Stimulated activated CD8-positive, alpha-beta memory T cell treated with anti-CD3 and anti-CD28 coated beads, Interleukin-15, amount 100 ng/mL, for 1 hour (primary cell): Measurements from ENCODE around the gene ADGB.
"Not testable (repeated sequence)": the region's sequence is repeated elsewhere in the genome, so short reads cannot be mapped to it uniquely, and the experiment has no call there.

ENCODE experiments used
- DNase-seq: peaks from one replicate; pipeline ENCODE4 v3.0.0-alpha.2; 2020; ENCODE audit warnings: low read depth

The ADGB gene

DNA sequence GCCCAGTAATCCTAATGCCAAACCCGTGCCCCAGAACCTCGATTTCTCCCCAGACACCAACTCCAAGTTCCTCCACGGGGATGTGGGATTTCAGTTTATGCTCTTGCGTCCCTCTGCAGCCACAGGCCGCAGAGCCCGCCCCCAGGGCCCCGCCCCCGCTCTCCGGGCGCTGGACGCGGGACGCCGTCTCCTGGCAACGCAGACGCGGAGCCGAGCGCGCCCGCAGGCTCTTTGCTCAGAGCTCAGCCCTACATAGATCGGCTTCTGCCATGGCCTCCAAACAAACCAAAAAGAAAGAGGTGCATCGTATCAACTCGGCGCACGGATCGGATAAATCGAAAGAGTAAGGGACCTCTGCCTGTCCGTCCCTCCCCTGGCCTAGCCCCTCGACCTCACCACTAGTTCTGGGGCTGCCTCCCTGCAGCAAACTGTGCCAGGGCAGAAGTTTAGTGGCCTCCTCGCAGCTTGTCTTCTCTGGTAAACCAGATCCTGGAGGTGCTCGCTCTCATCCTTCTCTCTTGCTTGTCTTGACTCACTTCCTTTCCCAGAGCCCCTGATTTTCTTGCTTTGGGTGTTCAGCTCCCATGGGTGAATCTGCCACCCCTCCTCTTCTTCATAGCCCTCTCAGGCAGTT is at the start of gene ADGB:
TSS of gene ADGB (plus strand) at position 201 of the 634 bp plus-strand sequence. CDS start at position 270, 69 bp downstream.
- DNase-seq, result no peak

DNA sequence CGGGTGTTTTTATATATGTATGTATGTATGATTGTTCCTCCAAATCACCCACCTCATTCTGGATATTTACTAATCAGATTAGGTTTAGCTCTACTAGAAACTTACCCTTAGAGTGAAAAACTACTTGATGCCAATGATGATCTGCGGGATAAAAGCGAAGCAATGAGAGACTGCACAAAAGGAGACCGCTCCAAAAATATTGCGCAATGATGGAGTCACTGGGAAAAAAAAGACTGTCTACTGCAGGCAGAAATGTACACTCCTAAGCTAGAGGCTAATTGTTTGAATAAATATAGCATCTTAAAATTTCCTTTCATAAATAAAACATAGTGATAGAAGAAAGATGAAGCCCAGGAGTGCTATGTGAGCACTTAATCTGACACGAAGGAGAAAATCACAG is 47.9 kb upstream of the ADGB start:
- no peak for DNase-seq

DNA sequence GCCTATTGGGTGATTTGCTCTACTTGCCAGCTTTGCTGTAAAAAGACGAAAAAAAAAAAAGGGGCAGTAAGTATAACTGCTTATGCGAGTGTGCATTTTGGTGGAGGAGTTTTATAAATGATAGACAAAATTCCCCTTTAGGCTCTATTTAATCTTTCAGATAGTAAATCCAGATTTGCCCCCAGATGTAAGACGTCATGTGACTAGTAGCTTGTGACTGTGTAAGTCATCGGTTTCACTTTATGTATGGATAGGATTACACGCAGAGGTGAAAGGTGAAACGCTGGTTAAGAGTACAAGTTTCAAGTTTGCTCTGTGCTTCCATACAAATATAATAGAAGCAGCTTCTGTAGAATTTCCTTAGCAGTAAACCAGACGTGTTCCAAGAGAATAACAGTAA is 47.2 kb upstream of the ADGB start:
- no peak for DNase-seq

DNA sequence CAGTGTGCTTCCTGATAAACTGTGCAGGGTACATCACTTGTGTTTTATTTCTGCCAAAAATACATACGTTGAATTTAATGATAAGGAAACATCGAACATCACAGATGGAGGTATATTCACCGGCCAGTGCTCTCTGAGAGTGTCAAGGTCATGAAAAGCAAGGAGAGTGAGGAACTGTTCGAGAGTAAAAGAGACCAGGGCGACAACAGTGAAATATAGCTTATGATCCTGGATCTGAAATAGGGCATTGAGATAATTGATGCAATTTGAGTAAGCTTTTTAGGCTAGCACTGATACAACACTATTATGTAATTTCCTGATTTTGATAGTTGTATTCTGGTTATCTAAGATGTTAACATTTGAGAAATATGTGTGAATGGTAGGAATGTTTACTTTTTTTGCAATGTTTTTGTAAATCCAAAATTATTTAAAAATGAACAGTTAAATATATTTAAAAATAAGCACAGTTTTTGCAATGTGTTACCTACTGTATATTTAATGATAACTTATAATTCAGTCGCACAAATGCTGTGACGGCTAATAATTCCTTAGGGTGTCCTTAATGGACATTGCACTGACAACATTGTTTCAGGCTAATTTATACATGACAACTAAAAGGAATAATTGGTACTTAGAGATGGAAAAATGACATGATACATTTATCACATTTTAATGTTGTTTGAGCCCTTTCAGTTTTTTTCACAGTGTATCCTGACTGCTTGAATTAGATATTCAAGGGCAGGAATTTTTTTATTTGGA is 45.2 kb upstream of the ADGB start:
- DNase-seq, result no peak

DNA sequence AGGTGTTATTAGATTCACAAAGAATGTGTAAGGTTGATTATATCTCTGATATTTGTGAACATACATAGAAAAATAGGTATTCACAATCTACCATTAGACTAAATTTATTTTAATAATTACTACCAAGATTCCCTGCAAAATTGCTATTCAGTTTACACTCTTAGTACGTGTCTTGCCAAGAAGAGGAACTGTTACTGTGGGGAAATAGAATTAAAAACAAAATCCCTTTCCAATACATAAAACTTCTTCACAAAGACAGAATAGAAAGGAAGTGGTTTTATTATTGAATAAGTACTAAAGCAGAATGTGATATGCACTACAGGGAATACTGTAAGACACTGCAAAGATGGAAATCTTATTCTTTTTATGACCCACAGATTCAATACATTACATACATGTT is 38.2 kb upstream of the ADGB start:
- DNase-seq, result no peak

DNA sequence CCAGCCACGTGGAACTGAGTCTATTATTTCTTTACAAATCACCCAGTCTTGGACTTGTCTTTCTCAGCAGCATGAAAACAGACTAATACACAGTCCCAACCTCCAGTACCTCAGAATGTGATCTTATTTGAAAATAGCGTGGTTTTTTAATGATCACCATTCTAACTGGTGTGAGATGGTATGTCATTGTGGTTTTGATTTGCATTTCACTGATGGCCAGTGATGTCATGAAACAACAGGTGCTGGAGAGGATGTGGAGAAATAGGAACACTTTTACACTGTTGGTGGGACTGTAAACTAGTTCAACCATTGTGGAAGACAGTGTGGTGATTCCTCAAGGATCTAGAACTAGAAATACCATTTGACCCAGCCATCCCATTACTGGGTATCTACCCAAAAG is 32.1 kb upstream of the ADGB start:
- DNase-seq, result not testable (repeated sequence)

DNA sequence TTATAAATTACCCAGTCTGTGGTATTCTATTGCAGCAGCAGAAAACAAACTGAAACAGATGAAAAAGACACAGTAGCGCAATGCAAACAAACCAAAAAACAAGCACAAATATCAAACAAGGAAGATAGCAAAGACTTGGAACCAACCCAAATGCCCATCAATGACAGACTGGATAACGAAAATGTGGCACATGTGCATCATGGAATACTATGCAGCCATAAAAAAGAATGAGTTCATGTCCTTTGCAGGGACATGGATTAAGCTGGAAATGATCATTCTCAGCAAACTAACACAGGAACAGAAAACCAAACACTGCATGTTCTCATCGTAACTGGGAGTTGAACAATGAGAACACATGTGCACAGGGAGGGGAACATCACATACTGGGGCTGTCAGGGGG is 30.2 kb upstream of the ADGB start:
- DNase-seq, result not testable (repeated sequence)

DNA sequence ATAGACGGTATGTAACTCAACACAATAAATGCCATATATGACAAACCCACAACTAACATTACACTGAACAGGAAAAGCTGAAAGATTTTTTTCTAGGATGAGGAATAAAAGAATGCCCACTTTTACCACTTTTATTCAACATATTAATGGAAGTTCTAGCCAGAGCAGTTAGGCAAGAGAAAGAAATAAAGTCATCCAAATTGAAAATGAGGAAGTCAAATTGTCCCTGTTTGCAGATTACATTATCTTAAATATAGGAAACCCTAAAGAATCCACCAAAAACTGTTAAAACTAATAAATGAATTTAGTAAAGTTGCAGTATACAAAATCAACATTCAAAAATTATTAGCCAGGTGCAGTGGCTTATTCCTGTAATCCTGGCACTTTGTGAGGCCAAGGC is 24.6 kb upstream of the ADGB start:
- no peak for DNase-seq

DNA sequence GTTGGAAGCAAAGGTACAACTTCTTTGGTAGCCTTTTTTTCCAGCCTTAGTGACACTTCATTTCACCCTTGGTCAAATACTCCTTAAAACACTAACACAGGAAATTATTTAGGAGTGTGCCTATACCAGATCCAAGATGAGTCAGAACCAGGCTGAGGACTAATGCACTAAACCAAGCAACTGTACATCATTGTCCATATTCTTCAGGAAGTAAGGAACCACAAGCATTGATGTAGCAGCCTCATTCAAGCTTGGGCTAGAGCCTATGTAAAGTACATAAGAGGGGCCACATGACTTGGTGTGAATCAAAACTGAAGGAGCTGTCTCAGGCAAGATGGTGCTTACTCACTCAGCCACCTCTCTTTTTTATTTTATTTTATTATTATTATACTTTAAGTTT is 20.7 kb upstream of the ADGB start:
- DNase-seq, result no peak

DNA sequence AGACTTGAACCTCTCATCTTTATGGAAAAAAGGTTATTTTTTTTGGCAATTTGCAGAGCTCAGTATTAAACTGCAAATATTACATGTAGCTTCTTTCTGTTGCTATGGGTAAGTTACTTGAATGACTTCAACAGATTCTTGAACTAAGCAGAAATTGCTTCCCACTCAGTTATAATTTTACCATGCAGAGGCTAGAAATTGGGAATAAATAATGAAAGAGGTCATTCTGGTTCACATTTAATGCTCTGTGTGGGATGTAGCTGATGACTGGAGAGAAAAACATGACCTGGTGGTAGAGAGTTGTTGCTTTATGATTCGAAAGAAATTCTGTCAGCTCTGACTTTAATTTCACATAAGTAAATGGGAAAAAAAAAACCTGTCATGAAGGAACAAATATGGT is 16.8 kb upstream of the ADGB start:
- DNase-seq, result no peak

DNA sequence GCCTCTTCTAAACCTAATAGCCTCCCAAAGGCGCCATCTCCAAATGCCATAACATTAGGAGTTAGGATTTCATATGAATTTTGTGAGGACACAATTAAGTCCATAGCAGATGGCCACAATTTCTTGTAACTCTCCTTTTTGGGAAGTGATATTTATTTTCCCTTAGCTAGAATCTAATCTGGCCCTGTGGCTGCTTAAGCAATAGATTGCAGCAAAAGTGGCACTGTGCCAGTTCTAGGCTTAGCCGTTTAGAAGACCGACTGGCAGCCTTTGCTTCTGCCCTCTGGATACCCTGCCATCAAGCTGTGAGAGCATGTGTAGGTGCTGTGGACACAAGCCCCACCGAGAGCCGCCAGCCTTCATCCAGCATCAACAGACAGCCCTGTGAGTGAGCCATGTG is 15.9 kb upstream of the ADGB start:
- no peak for DNase-seq

DNA sequence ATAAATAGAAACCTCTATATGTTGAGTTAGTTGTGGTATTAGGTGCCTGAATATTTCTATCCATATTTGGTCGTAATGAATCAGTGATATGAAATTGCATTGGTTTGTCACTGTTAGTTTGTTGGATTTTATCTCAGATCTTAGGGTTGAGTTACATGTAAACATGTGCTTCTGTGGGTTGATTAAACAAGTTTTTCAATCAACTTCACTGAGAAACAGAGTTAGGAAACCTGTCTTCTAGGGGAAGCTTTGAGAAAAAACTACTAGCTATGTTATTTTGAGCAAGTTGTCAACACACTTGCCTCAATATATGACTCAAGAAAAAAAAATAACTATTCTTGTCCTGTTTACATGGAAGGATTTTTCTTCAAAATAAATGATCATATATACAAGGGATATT is 14.8 kb upstream of the ADGB start:
- no peak for DNase-seq

DNA sequence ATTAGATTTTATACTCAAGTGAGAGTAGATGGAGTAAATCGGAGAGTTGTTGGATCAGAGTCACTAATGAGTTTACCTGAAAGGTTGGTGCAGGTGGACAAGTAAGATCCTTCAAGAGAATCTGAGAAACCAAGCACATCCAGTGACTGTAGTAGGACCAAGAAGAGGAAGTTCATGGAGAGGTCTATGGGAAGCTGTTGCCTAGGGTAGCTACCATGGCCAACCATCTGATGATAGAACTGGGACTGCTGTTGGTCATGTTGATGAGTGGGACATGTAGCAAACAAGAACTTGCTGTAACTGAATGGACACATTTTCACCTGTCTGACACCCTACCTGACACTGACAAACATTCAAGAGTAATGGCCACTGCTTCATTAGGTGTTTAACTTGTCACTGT is 11.3 kb upstream of the ADGB start:
- no peak for DNase-seq

DNA sequence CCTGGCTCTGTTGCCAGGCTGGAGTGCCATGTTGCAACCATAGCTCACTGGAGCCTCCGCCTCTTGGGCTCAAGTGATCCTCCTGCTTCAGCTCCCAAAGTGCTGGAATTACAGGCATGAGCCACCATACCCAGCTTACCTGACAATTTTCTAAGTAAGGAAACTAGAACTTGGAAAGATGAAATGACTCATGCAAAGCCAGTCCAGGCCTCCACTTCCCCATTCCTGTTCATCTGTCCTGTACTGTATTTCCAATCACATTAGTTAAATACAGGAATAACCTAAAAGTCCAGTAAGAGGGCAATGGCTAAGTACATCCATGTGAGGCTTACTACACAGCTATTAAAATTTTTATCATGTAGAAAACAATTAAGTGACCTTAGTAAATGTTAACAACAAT is 8.3 kb upstream of the ADGB start:
- DNase-seq, result no peak

DNA sequence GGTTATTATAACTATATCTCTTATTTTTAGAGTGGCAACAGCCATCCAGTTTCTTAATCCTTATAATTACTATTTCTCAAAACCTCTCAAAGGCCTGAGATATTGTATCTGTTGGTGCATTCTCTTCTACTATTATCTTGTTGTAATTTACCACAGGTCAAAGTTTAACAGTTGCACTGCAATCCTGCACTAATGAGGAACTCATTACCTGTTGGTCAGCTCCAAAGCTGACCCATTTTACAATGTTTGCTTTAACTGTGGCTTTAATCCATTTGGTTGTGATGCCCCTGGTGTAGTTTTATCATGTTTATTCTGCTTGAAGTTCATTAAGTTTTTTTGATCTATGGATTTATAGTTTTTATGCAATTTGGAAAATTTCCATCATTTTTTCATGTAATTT is 6.3 kb upstream of the ADGB start:
- DNase-seq, result no peak

DNA sequence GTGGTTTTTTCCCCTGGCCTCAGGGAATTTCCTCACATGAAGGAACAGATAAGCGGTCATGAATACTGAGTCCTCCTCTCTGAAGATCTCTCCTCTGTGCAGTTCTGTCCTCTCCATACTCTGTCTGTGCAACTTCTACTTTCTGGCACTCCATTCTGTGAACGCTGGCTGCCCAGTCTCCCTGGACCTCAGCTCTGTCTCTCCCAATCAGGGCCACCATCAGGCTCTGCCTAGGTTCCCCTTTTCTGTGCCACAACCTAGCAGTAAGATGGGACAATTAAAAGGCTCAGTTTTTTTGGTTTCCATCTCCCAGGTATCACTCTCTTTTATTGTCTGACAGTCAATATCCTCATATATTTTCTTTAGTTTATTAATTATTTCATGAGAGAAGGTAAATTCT is 4.8 kb upstream of the ADGB start:
- DNase-seq, result no peak

DNA sequence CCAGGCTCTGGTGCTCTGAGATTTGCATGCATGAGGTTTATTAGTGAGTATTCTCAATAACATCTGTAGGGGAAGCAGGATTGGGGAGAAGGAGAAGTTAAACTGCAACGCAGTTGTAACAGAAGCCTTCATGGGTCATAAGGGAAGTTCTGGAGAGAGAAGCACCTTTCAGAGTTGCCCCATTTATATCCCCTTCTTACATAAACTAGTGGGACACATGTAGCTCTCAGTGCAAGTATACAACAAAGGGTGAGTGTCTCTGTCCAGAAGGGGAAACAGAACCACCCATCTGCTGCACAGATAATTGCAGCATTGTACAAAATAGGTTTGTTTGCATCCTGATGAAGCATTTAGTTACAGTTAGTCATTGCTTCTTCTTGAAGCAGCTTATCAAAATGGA is 4.3 kb upstream of the ADGB start:
- DNase-seq, result no peak

DNA sequence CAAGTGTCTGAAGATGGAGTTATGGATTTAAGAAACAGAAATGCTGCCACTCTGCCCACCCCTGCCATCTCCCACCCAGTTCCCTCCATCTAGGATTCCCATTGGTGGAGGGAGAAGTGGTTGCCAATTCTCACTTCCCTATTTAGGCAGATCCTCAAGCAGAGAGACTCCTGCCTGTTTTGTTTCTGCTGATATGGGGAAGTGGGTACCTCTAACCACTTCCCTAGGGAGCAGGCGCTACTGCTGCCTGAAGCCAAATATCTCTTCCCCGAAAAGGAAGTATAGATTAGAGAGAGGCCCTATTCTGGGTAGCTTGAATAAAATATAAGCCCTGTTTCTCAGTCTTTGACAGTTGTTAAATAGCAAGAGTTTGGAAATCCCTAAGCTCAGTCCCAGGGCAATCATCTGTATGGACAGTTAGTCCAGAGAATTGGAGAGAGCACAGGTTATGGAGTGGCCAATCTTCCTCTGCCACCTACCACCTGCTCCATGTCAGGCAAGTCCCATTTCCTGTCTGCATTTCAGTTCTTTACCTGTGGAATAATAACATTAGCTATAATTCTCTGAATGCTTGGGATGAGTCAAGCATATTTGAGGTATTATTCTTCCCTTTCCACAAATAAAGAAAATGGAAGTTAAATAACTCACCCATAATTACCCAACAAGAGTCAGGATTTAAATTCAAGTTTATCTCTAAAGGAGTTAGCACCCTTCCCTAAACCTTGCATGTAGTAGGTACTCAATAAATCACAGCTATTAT is 2.6 kb upstream of the ADGB start:
- DNase-seq, result no peak

DNA sequence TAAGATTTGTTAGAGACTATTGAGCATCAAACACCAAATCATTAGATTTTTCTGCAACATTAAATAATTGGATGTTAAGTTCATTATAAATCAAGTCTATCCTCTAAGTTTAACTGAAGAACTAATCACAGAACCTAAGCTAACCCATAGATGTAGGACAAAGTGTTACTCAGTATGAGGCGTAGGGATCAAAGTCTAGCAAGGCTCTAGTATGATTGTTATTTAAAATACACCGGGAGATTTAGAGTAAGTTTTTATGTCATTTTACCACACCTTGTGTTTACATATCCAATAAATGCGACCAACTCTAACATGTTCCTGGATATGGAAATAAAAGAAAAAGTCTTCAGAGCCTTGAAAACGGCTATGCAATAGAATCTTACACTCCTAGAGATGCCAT is 2.6 kb downstream of the ADGB start:
- DNase-seq, result no peak

DNA sequence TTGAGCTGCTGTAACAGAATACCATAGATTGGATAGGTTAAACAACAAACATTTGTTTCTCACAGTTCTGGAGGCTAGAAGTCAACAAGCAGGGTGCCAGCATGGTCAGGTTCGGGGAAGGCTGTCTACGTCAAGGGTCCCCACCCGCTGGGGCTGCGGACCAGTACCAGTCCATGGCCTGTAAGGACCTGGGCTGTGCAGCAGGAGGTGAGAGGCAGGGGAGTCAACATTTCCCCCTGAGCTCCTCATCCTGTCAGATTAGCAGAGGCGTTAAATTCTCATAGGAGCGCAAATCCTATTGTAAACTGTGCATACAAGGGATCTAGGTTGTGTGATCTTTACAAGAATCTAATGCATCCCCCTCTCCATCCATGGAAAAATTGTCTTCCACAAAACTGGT is 3.8 kb downstream of the ADGB start:
- no peak for DNase-seq

DNA sequence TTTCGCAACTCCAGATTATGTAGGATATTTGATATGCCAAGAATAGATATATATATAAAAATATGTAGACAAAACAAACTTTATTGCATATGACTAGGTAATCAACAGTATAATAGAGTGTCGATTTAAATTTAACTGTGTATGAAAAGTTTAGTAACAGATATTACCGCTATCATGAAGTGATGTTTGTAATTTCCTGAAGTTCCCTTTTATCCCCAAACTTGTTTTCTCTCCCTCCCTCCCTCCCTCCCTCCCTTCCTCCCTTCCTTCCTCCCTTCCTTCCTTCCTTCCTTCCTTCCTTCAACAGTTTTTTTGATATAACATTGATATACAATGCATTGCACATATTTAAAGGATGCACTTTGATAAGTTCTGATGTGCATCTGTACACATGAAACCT is 15.2 kb downstream of the ADGB start:
- DNase-seq, result no peak

DNA sequence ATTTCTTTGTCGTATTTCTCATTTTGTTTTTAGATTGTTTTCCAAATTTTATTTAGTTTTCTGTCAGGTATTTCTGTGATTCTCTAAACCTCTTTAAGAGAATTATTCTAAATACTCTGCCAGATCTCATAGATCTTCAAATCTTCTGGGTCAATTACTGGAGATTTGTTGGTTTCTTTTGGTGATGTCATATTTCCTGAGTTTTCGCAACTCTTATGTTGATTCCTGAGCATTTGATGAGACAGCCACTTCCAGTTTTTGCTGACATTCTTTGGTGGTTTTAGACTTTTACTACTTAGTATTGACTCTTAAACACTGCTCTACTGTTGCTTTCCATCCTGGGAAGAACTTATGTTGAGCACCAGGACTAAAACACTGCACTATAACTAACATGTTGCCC is 21.9 kb downstream of the ADGB start:
- DNase-seq, result no peak

DNA sequence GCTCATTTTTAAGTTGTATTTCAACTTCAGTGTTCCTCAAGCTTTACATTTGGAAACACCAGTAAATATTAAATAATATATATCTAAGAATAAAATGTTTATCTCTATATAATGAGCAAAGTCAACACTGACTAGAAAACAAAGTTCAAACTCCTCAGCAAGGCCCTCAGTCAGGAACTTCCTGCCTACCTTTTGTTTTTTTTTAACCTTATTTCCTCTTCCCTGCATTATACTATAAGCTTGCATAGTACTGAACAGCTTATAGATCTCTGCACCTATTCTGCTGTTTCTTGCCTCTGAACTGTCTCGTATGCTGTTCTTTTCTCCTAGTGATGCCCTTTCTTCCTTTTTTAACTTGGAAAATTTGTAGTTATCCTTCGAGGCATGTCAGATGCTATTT is 29.6 kb downstream of the ADGB start:
- no peak for DNase-seq
